Osteoblast (primary cell): ENCODE data around the gene ELAVL3. TPM values are rescaled to one million over a fixed set of nuclear protein-coding genes. Genes with fewer than 3 reads are reported as not detected.
A peak's percentile ranks its signal among the peaks of the same experiment; 100 is the strongest.

Experiments used
- DNase-seq: peaks from one replicate; pipeline ENCODE4 v3.0.0; 2011; ENCODE audit warnings: low spot score, mixed read lengths; ENCODE audit not compliant: insufficient read length; ENCODE audit errors: missing footprints
- H2AFZ ChIP-seq: 2 replicates; pipeline ENCODE4 v1.6.0; 2011; ENCODE audit warnings: mild to moderate bottlenecking, low read length
- H3K27ac ChIP-seq: 2 replicates; pipeline ENCODE4 v1.5.1; 2011; ENCODE audit warnings: mild to moderate bottlenecking, low read depth, low read length, moderate library complexity
- H3K27me3 ChIP-seq: 2 replicates; pipeline ENCODE4 v1.6.0; 2012; ENCODE audit warnings: mild to moderate bottlenecking, control low read depth, inconsistent platforms, low read length, moderate library complexity; ENCODE audit not compliant: insufficient read depth
- H3K36me3 ChIP-seq: 2 replicates; pipeline ENCODE4 v1.5.1; 2011; ENCODE audit warnings: mild to moderate bottlenecking, low read length, control low read depth, moderate library complexity; ENCODE audit not compliant: insufficient read depth
- H3K4me1 ChIP-seq: 2 replicates; pipeline ENCODE4 v1.5.1; 2011; ENCODE audit warnings: mild to moderate bottlenecking, low read length, control low read depth, moderate library complexity; ENCODE audit not compliant: insufficient read depth
- H3K4me2 ChIP-seq: 2 replicates; pipeline ENCODE4 v1.6.0; 2011; ENCODE audit warnings: mild to moderate bottlenecking, low read length; ENCODE audit not compliant: insufficient read depth
- H3K4me3 ChIP-seq: fragments of 200-600 bp; sonication (generic); 3 replicates; pipeline ENCODE4 v1.5.1; 2012; ENCODE audit warnings: mild to moderate bottlenecking, low read length, inconsistent platforms; ENCODE audit not compliant: insufficient read depth
- H3K79me2 ChIP-seq: 2 replicates; pipeline ENCODE4 v1.6.0; 2012; ENCODE audit warnings: mild to moderate bottlenecking, low read length, control low read depth, inconsistent platforms; ENCODE audit not compliant: insufficient read depth
- H3K9me3 ChIP-seq: 2 replicates; pipeline ENCODE4 v1.5.1; 2011; ENCODE audit warnings: low read depth, low read length, control low read depth
- H4K20me1 ChIP-seq: 2 replicates; pipeline ENCODE4 v1.6.0; 2012; ENCODE audit warnings: mild to moderate bottlenecking, low read length, control low read depth; ENCODE audit not compliant: insufficient read depth
- small RNA-seq: library from RNA; depleted of rRNA; stranded (forward); fragments of <200 nt; gene quantifications from one replicate; pipeline ENCODE3, GENCODE V24; 2012
- total RNA-seq: library from RNA; depleted of rRNA; stranded (reverse); fragments of >200 nt; gene quantifications from 2 replicates; pipeline ENCODE4 v1.2.3, GENCODE V29; 2012
- TF ChIP-seq, protein P1 (sequence below): IDR thresholded peaks from 2 replicates; pipeline ENCODE4 v1.5.1; 2011; ENCODE audit warnings: mild to moderate bottlenecking, low read depth, low read length, moderate library complexity; ENCODE audit errors: extremely low read depth

The ELAVL3 gene
- total RNA-seq, 1 donor: 0.72 TPM

GRCh38 chr19:11401808-11402543, 78.9 kb downstream of the ELAVL3 start:
- H3K9me3 ChIP-seq: no peaks in the 10 kb centered on the region
- H3K27ac ChIP-seq: no peak overlapping the region
- no peaks in the 10 kb centered on the region for H3K79me2 ChIP-seq
- no peaks in the 10 kb centered on the region for H4K20me1 ChIP-seq
- TF ChIP-seq, protein P1, sequence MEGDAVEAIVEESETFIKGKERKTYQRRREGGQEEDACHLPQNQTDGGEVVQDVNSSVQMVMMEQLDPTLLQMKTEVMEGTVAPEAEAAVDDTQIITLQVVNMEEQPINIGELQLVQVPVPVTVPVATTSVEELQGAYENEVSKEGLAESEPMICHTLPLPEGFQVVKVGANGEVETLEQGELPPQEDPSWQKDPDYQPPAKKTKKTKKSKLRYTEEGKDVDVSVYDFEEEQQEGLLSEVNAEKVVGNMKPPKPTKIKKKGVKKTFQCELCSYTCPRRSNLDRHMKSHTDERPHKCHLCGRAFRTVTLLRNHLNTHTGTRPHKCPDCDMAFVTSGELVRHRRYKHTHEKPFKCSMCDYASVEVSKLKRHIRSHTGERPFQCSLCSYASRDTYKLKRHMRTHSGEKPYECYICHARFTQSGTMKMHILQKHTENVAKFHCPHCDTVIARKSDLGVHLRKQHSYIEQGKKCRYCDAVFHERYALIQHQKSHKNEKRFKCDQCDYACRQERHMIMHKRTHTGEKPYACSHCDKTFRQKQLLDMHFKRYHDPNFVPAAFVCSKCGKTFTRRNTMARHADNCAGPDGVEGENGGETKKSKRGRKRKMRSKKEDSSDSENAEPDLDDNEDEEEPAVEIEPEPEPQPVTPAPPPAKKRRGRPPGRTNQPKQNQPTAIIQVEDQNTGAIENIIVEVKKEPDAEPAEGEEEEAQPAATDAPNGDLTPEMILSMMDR: no peak
- no peaks in the 10 kb centered on the region for H3K27me3 ChIP-seq
- no peaks in the 10 kb centered on the region for H3K36me3 ChIP-seq
- no peak overlapping the region for H3K4me3 ChIP-seq
- peak; percentile 68 for DNase-seq
- no peak overlapping the region for H3K4me2 ChIP-seq
- no peaks in the 10 kb centered on the region for H3K4me1 ChIP-seq
- no peak overlapping the region for H2AFZ ChIP-seq

Small RNA genes lying within 50 kb of the gene (small RNA-seq; reads per million reads assigned to genes)
- gene MIR7974 (not detected), gene RF00019 (not detected), gene RN7SL833P (not detected)

Other genes starting within 250 kb of the ELAVL3 start
- gene ANGPTL8, start 241.4 kb downstream of the ELAVL3 start, total RNA-seq: not detected in 2 replicates
- 12.7 and 183 TPM in 2 replicates for gene DOCK6, start 218.5 kb downstream of the ELAVL3 start, total RNA-seq
- gene TSPAN16, start 184.9 kb downstream of the ELAVL3 start, total RNA-seq: not detected in 2 replicates
- 2.1 and 3.3 TPM in 2 replicates for gene RAB3D, start 141.4 kb downstream of the ELAVL3 start, total RNA-seq
- gene TMEM205, start 134.8 kb downstream of the ELAVL3 start, total RNA-seq: 29.2 and 59.4 TPM in 2 replicates
- 4.0 and 8.0 TPM in 2 replicates for gene CCDC159, start 134.5 kb downstream of the ELAVL3 start, total RNA-seq
- 10.6 and 14.1 TPM in 2 replicates for gene PLPPR2, start 125.6 kb downstream of the ELAVL3 start, total RNA-seq
- gene SWSAP1, start 106.4 kb downstream of the ELAVL3 start, total RNA-seq: 0.72 and 0.88 TPM in 2 replicates
- 1.8 and 2.5 TPM in 2 replicates for gene EPOR, start 96.7 kb downstream of the ELAVL3 start, total RNA-seq
- gene RGL3, start 61.7 kb downstream of the ELAVL3 start, total RNA-seq: 0.29 and 0.36 TPM in 2 replicates
- gene ODAD3, start 45.9 kb downstream of the ELAVL3 start, total RNA-seq: under 0.01 TPM in 2 replicates
- gene PRKCSH, start 45.4 kb downstream of the ELAVL3 start, total RNA-seq: 117 and 119 TPM in 2 replicates
- gene ZNF653, start 24.8 kb upstream of the ELAVL3 start, total RNA-seq: 2.9 and 3.5 TPM in 2 replicates
- 36.9 and 37.1 TPM in 2 replicates for gene ECSIT, start 48.1 kb upstream of the ELAVL3 start, total RNA-seq
- gene CNN1, start 57.8 kb upstream of the ELAVL3 start, total RNA-seq: 7.1 and 9.8 TPM in 2 replicates
- gene ELOF1, start 78.2 kb upstream of the ELAVL3 start, total RNA-seq: 31.2 and 42.0 TPM in 2 replicates
- 0.59 and 2.5 TPM in 2 replicates for gene ACP5, start 96.6 kb upstream of the ELAVL3 start, total RNA-seq
- gene ZNF627, start 116.4 kb upstream of the ELAVL3 start, total RNA-seq: 18.9 and 20.3 TPM in 2 replicates